Measurements from ENCODE around the gene NBL1. TPM values are rescaled to one million over a fixed set of nuclear protein-coding genes. Genes with fewer than 3 reads are reported as not detected.
A peak's percentile ranks its signal among the peaks of the same experiment; 100 is the strongest.

The NBL1 gene
- total RNA-seq, 6 experiments from 2014 or later: 89.6 to 182 (median 104) TPM

DNA sequence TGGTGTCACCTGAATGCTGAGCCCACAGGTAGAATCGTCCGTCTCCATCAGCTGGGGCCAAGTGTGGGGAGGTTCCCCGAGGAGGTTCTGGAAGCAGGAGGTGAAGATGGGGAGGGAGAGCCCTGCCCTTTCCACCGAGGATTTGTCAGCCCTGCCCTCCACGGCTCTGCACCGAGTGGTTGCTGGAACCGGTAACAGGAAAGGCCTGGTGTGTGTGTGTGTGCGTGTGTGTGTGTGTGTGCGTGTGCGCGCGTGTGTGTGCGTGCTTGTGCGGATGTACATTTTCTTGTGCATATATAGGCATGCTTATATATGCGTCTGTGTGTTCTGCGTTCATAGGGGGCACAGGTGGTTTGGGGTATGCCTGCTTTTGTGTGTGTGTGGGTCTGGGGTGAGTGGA, 3.5 kb downstream of the NBL1 start:
- Mint-ChIP-seq H3K27ac (0 out of 2 replicates have a peak overlapping the region, but pooled peaks have one; percentile 32), H3K36me3 (ENCODE audit: low read depth) (no peaks in the 10 kb centered on the region), H3K9me3 (no peaks in the 10 kb centered on the region), H3K4me1 (ENCODE audit: low read depth) (peaks cover 73% of the 10 kb centered on the region), H3K4me3 (no peak overlapping the region), H3K27me3 (ENCODE audit: insufficient read depth) (no peaks in the 10 kb centered on the region; the same call in 1 of the 2 replicates)
- no peak for TF ChIP-seq CTCF (IDR thresholded peaks at IDR 0.05)
- no peak for DNase-seq

DNA sequence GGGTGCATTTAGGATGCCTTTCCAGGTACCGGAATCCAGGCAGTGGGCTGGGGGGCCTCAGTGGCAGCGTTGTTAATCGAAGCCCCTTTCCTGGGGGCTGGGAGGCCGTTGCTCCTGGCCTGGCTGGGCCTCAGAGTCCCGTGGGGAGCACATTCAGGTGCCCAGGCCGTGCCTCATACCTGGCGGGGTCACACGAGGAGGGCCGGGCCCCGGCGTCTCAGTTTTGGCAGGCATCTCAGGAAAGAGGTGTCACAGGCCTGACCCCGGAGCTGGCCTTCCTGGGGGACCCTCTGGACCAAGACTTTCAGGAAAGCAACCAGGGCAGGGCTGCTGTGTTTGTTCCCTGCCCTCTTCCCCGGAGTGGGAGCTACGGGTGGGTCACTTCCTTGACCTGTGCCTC, 4.1 kb downstream of the NBL1 start:
- H3K27ac Mint-ChIP-seq: no peak overlapping the region
- TF ChIP-seq CTCF (IDR thresholded peaks at IDR 0.05): no peak
- no peaks in the 10 kb centered on the region for H3K36me3 Mint-ChIP-seq (ENCODE audit: low read depth)
- H3K27me3 Mint-ChIP-seq (ENCODE audit: insufficient read depth): no peaks in the 10 kb centered on the region; the same call in 1 of the 2 replicates
- no peak overlapping the region for H3K4me3 Mint-ChIP-seq
- peaks cover 67% of the 10 kb centered on the region for H3K4me1 Mint-ChIP-seq (ENCODE audit: low read depth)
- no peaks in the 10 kb centered on the region for H3K9me3 Mint-ChIP-seq
- no peak for DNase-seq

- peak overlapping the region; percentile 40; the same call in 1 of the 2 replicates for H3K27ac Mint-ChIP-seq
- no peaks in the 10 kb centered on the region for H3K9me3 Mint-ChIP-seq
- peak; percentile 76 for TF ChIP-seq CTCF (IDR thresholded peaks at IDR 0.05)
- no peak overlapping the region for H3K4me3 Mint-ChIP-seq
- DNase-seq: no peak
- no peaks in the 10 kb centered on the region; the same call in 1 of the 2 replicates for H3K27me3 Mint-ChIP-seq (ENCODE audit: insufficient read depth)
- H3K4me1 Mint-ChIP-seq (ENCODE audit: low read depth): peaks cover 66% of the 10 kb centered on the region
- H3K36me3 Mint-ChIP-seq (ENCODE audit: low read depth): no peaks in the 10 kb centered on the region
Observed at GRCh38 chr1:19648689-19649088, 4.6 kb downstream of the NBL1 start.

DNA sequence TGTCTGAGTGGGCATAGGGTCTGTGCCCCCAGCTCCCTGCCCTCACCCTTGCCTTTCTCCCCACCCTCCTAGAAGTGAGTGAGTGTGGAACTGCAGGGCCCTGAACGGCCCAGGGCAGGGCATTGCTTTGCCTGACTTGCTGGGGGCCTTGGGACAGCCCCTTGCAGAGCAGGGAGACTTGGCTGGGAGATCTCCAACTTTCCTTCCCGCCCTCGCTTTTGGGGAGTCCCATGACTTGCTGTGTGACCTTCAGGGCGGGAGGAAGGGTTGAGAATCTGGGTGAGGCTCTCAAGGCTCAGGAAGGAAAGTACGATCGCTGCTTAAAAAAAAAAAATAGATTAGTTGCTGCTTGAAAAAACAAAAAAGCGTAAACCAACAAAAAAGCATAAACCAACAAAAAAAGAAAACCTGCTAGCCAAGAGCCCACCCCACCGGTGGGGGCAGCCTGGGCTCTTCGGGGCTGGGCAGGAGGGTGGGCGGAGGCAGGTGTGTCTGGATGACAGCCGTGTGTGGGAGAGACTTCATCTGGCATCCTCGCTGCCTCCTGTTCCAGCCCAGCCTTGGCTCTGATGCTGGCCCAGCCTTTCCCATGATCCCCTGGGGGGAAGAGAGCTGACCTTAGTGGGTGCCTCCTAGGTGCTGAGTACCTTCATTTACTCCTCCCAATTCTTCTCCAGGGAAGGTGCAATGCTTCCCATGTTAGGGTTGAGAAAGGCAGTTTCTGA, 6.5 kb downstream of the NBL1 start:
- Mint-ChIP-seq H3K27ac (peak overlapping the region; percentile 84), H3K4me1 (ENCODE audit: low read depth) (peaks cover 78% of the 10 kb centered on the region), H3K9me3 (no peaks in the 10 kb centered on the region), H3K4me3 (no peak overlapping the region; the same call in 1 of the 2 replicates), H3K27me3 (ENCODE audit: insufficient read depth) (0 out of 2 replicates have a peak, but pooled peaks cover 2% of the 10 kb centered on the region), H3K36me3 (ENCODE audit: low read depth) (peaks cover under 1% of the 10 kb centered on the region; the same call in 1 of the 2 replicates)
- no peak for DNase-seq
- no peak for TF ChIP-seq CTCF (IDR thresholded peaks at IDR 0.05)

GRCh38 chr1:19651141-19651737, 7.1 kb downstream of the NBL1 start:
- Mint-ChIP-seq H3K4me1 (ENCODE audit: low read depth) (peaks cover 71% of the 10 kb centered on the region), H3K9me3 (no peaks in the 10 kb centered on the region), H3K27ac (peak overlapping the region; percentile 84), H3K4me3 (peak overlapping the region; percentile 35; the same call in 1 of the 2 replicates), H3K27me3 (ENCODE audit: insufficient read depth) (0 out of 2 replicates have a peak, but pooled peaks cover 2% of the 10 kb centered on the region), H3K36me3 (ENCODE audit: low read depth) (peaks cover 5% of the 10 kb centered on the region; the same call in 1 of the 2 replicates)
- TF ChIP-seq CTCF (IDR thresholded peaks at IDR 0.05): peak; percentile 83
- peak; percentile 48 for DNase-seq
